ENCODE measurements around the gene ZSCAN5B.

DNA sequence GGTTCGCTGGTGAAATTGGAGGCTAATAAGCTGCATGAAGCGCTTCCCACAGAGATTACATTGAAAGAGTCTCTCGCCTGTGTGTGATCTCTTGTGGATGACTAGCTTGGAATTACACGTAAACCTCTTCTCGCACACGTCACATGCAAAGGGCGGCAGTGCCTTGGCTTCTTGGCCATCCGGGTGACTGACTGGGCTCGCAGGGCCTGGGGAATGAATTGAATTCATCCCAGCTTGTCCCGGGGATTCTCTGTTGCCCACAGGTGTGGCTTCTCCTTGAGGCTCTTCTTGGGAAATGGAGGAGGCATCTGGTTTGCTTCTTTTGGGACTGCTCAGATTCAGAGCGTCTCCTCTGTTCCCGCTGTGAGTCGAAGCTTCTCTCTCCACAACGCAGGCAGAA, 24.3 kb upstream of the ZSCAN5B start:
- TF ChIP-seq, protein P1, sequence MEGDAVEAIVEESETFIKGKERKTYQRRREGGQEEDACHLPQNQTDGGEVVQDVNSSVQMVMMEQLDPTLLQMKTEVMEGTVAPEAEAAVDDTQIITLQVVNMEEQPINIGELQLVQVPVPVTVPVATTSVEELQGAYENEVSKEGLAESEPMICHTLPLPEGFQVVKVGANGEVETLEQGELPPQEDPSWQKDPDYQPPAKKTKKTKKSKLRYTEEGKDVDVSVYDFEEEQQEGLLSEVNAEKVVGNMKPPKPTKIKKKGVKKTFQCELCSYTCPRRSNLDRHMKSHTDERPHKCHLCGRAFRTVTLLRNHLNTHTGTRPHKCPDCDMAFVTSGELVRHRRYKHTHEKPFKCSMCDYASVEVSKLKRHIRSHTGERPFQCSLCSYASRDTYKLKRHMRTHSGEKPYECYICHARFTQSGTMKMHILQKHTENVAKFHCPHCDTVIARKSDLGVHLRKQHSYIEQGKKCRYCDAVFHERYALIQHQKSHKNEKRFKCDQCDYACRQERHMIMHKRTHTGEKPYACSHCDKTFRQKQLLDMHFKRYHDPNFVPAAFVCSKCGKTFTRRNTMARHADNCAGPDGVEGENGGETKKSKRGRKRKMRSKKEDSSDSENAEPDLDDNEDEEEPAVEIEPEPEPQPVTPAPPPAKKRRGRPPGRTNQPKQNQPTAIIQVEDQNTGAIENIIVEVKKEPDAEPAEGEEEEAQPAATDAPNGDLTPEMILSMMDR (conservative IDR thresholded peaks at IDR 0.05; ENCODE audit: low read depth, low read length), result peak; percentile 36; the same call in 1 of the 2 replicates
- no peak for TF ChIP-seq EZH2 (IDR thresholded peaks at IDR 0.05; ENCODE audit: borderline replicate concordance, low read depth, low read length, poor library complexity, severe bottlenecking)
